Neural cell (in vitro differentiated cells): ENCODE measurements around the gene FLT1. TPM values are rescaled to one million over a fixed set of nuclear protein-coding genes. Genes with fewer than 3 reads are reported as not detected.

Source experiments
- H2AFZ ChIP-seq: fragments of 200-600, 300-800 bp; sonication (generic), shearing (Covaris generic); 2 replicates; pipeline ENCODE4 v1.6.0; 2014; ENCODE audit warnings: low read depth, mild to moderate bottlenecking, antibody characterized with exemption, low read length, moderate library complexity
- H3F3A ChIP-seq: fragments of 200-600 bp; shearing (Covaris generic); 2 replicates; pipeline ENCODE4 v1.6.1; 2016; ENCODE audit warnings: mild to moderate bottlenecking, moderate library complexity, mixed read lengths, antibody characterized with exemption, low read length; ENCODE audit not compliant: insufficient read depth, poor library complexity, severe bottlenecking
- H3K27ac ChIP-seq: fragments of 200-600, 300-800 bp; sonication (generic), shearing (Covaris generic); 2 replicates; pipeline ENCODE4 v1.5.1; 2014; ENCODE audit warnings: mild to moderate bottlenecking, low read length, moderate library complexity
- H3K27me3 ChIP-seq: fragments of 300-800, 200-600 bp; sonication (generic), shearing (Covaris generic); 2 replicates; pipeline ENCODE4 v1.6.0; 2014; ENCODE audit warnings: mild to moderate bottlenecking, low read depth, low read length, moderate library complexity; ENCODE audit not compliant: insufficient read depth
- H3K36me3 ChIP-seq: fragments of 300-800, 200-600 bp; sonication (generic), shearing (Covaris generic); 2 replicates; pipeline ENCODE4 v1.5.1; 2014; ENCODE audit warnings: mild to moderate bottlenecking, antibody characterized with exemption, low read length, moderate library complexity; ENCODE audit not compliant: insufficient read depth
- H3K4me2 ChIP-seq: fragments of 300-800, 200-600 bp; sonication (generic), shearing (Covaris generic); 2 replicates; pipeline ENCODE4 v1.6.0; 2014; ENCODE audit warnings: mild to moderate bottlenecking, low read length
- H3K4me3 ChIP-seq: fragments of 300-800, 200-600 bp; sonication (generic), shearing (Covaris generic); 2 replicates; pipeline ENCODE4 v1.5.1; 2014; ENCODE audit warnings: mild to moderate bottlenecking, low read length, moderate library complexity
- H3K79me2 ChIP-seq: fragments of 200-600 bp; shearing (Covaris generic); replicated peaks from 2 replicates; pipeline ENCODE4 v1.6.0; 2014; ENCODE audit warnings: mild to moderate bottlenecking, low read length, moderate library complexity; ENCODE audit not compliant: insufficient read depth
- H3K9ac ChIP-seq: fragments of 300-800, 200-600 bp; sonication (generic), shearing (Covaris generic); 2 replicates; pipeline ENCODE4 v1.6.1; 2016; ENCODE audit warnings: mild to moderate bottlenecking, low read length, mixed read lengths
- H3K9me2 ChIP-seq: fragments of 200-600 bp; shearing (Covaris generic); 2 replicates; pipeline ENCODE4 v1.6.1; 2016; ENCODE audit warnings: mild to moderate bottlenecking, low read length, mixed read lengths; ENCODE audit not compliant: insufficient read depth
- H3K9me3 ChIP-seq: fragments of 200-600, 300-800 bp; sonication (generic), shearing (Covaris generic); 2 replicates; pipeline ENCODE4 v1.6.1; 2016; ENCODE audit warnings: mild to moderate bottlenecking, mixed run types, low read length, moderate library complexity, mixed read lengths
- H4K20me1 ChIP-seq: fragments of 200-600 bp; shearing (Covaris generic); 2 replicates; pipeline ENCODE4 v1.6.1; 2016; ENCODE audit warnings: mild to moderate bottlenecking, mixed run types; ENCODE audit not compliant: insufficient read depth
- CTCF ChIP-seq: fragments of 450-650 bp; IDR thresholded peaks from 2 replicates; pipeline ENCODE4 v1.5.1; 2014; ENCODE audit warnings: antibody characterized with exemption, mild to moderate bottlenecking, moderate library complexity; ENCODE audit not compliant: poor library complexity, severe bottlenecking
- EP300 ChIP-seq: fragments of 450-650 bp; conservative IDR thresholded peaks from 2 replicates; pipeline ENCODE4 v1.6.1; 2014; ENCODE audit warnings: antibody characterized with exemption, mild to moderate bottlenecking, moderate library complexity; ENCODE audit not compliant: poor library complexity, severe bottlenecking
- EZH2 ChIP-seq: fragments of 200-600, 300-800 bp; shearing (Covaris generic), sonication (generic); IDR thresholded peaks from 2 replicates; pipeline ENCODE4 v1.6.1; 2014; ENCODE audit warnings: antibody characterized with exemption, low read length, borderline replicate concordance, mild to moderate bottlenecking; ENCODE audit not compliant: insufficient read depth, poor library complexity, severe bottlenecking
- MXI1 ChIP-seq: fragments of 450-650 bp; conservative IDR thresholded peaks from 2 replicates; pipeline ENCODE4 v1.6.1; 2014; ENCODE audit warnings: antibody characterized with exemption, mild to moderate bottlenecking; ENCODE audit not compliant: poor library complexity, severe bottlenecking
- POLR2AphosphoS5 ChIP-seq: IDR thresholded peaks from 2 replicates; pipeline ENCODE4 v1.6.1; 2012
- RAD21 ChIP-seq: fragments of 450-650 bp; conservative IDR thresholded peaks from 2 replicates; pipeline ENCODE4 v1.6.1; 2014; ENCODE audit warnings: antibody characterized with exemption, mild to moderate bottlenecking, moderate library complexity
- REST ChIP-seq: IDR thresholded peaks from 2 replicates; pipeline ENCODE4 v1.6.1; 2012; ENCODE audit warnings: borderline replicate concordance
- SMC3 ChIP-seq: fragments of 450-650 bp; conservative IDR thresholded peaks from 2 replicates; pipeline ENCODE4 v1.6.1; 2014; ENCODE audit warnings: antibody characterized with exemption, mild to moderate bottlenecking, moderate library complexity; ENCODE audit not compliant: poor library complexity
- TAF1 ChIP-seq: IDR thresholded peaks from 2 replicates; pipeline ENCODE4 v1.6.1; 2012; ENCODE audit warnings: low read depth
- polyA plus RNA-seq: library from polyadenylated mRNA; depleted of rRNA; stranded (reverse); fragments of >200 nt; gene quantifications from 2 replicates; pipeline ENCODE4 v1.2.3, GENCODE V29; 2014

The FLT1 gene
- polyA plus RNA-seq, 1 donor from 2014 or later, result not detected

DNA sequence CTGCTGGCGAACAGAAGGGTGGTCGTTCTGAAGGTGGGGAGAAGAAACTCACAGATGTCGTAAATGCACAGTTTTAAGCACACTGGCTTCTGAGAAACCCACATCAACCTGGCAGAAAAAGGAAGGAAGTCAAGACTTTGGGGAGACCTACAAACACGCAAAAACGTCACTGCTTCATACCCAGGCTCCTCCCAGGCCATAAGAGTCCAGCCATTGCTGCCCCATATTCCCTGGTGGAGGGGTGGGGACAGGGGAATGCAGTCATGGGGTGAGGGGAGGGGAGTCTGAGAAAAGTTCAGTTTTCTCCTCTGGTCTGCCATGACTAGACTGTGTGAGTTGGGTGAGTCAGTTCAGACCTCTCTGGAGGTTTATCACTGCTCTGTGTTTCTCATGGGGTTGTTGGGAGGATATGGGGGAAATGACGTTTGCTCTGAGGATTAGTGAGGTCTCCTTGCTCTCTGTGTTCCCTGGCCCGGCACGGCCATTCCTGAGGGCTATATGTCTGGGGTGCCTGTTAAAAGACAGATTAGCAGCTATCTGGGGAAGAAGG, 139.0 kb downstream of the FLT1 start:
- Histone ChIP-seq H4K20me1 (no peaks in the 10 kb centered on the region), H3K9me2 (no peaks in the 10 kb centered on the region), H3K79me2 (no peaks in the 10 kb centered on the region), H3F3A (no peaks in the 10 kb centered on the region), H3K27ac (no peak overlapping the region), H3K9me3 (no peaks in the 10 kb centered on the region), H3K36me3 (no peaks in the 10 kb centered on the region), H3K4me2 (no peak overlapping the region), H3K27me3 (no peaks in the 10 kb centered on the region), H2AFZ (no peak overlapping the region), H3K9ac (no peak overlapping the region), H3K4me3 (no peak overlapping the region)
- TF ChIP-seq RAD21, result no peak
- no peak for TF ChIP-seq MXI1
- no peak for TF ChIP-seq EP300
- TF ChIP-seq EZH2, result no peak

- Histone ChIP-seq H4K20me1 (no peaks in the 10 kb centered on the region), H3K9me3 (no peaks in the 10 kb centered on the region), H2AFZ (no peak overlapping the region), H3K4me2 (no peak overlapping the region), H3K9ac (no peak overlapping the region), H3K36me3 (no peaks in the 10 kb centered on the region), H3F3A (no peaks in the 10 kb centered on the region), H3K27ac (no peak overlapping the region), H3K27me3 (no peaks in the 10 kb centered on the region), H3K79me2 (no peaks in the 10 kb centered on the region), H3K4me3 (no peak overlapping the region), H3K9me2 (no peaks in the 10 kb centered on the region)
- TF ChIP-seq EZH2 (no peak), REST (no peak), RAD21 (no peak), EP300 (no peak), TAF1 (no peak), POLR2AphosphoS5 (no peak), SMC3 (no peak), CTCF (no peak), MXI1 (no peak)
These were observed 139.7 kb downstream of the FLT1 start for GRCh38 chr13:28355046-28355821.
